MM.1S (cell line): ENCODE measurements around the gene PRRG1.

ENCODE experiments used
- EZH2 ChIP-seq: fragments of 300-600 bp; sonication (generic); optimal IDR thresholded peaks from 2 replicates; pipeline ENCODE3; 2017; ENCODE audit warnings: low read depth, mild to moderate bottlenecking, antibody characterized with exemption, low read length, mixed read lengths
- EZH2phosphoT487 ChIP-seq: fragments of 300-600 bp; sonication (generic); IDR thresholded peaks from 2 replicates; pipeline ENCODE4 v1.6.1; 2018; ENCODE audit warnings: antibody characterized with exemption, low read length
- TF ChIP-seq, protein P1 (sequence below): fragments of 300-600 bp; sonication (generic); IDR thresholded peaks from 2 replicates; pipeline ENCODE4 v1.5.1; 2016; ENCODE audit warnings: antibody characterized with exemption, low read length, mixed read lengths

DNA sequence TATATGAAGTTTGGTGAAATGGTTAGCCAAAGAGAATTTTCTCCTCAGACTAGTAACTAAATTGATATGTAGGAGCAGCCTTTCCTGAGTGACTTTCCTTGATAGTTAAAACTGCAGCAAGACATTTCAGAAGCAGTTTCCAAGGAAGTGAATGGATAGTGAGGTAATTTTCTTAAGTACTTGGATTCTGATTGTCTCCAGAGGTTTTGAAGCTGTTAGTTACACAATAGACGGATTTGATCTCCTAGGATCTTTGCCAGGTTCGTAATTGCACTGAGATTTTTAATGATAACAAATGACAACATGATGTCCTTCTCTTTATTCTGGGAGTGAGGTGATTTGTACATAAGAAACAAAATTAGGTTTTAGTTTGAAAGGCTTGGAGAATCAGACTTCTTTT, 29.2 kb downstream of the PRRG1 start:
- TF ChIP-seq, protein P1, sequence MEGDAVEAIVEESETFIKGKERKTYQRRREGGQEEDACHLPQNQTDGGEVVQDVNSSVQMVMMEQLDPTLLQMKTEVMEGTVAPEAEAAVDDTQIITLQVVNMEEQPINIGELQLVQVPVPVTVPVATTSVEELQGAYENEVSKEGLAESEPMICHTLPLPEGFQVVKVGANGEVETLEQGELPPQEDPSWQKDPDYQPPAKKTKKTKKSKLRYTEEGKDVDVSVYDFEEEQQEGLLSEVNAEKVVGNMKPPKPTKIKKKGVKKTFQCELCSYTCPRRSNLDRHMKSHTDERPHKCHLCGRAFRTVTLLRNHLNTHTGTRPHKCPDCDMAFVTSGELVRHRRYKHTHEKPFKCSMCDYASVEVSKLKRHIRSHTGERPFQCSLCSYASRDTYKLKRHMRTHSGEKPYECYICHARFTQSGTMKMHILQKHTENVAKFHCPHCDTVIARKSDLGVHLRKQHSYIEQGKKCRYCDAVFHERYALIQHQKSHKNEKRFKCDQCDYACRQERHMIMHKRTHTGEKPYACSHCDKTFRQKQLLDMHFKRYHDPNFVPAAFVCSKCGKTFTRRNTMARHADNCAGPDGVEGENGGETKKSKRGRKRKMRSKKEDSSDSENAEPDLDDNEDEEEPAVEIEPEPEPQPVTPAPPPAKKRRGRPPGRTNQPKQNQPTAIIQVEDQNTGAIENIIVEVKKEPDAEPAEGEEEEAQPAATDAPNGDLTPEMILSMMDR: no peak
- no peak for TF ChIP-seq EZH2
- no peak for TF ChIP-seq EZH2phosphoT487
